Measurements from ENCODE around the gene DCDC2B. TPM values are rescaled to one million over a fixed set of nuclear protein-coding genes. Genes with fewer than 3 reads are reported as not detected.
A peak's percentile ranks its signal among the peaks of the same experiment; 100 is the strongest.

The DCDC2B gene
- total RNA-seq, 1 experiment from 2014 or later, result not detected

GRCh38 chr1:32178380-32179192 lies 30.3 kb upstream of the DCDC2B start:
- Histone ChIP-seq H3K79me1 (ENCODE audit: insufficient read depth, low read depth, low read length, poor library complexity, severe bottlenecking) (peaks cover 6% of the 10 kb centered on the region), H4K5ac (ENCODE audit: insufficient read length, low read depth, low read length) (no peak overlapping the region), H4K8ac (replicated peaks; ENCODE audit: insufficient read length, low read depth, low read length) (no peak overlapping the region), H3K23ac (ENCODE audit: insufficient read length, low read depth, low read length) (no peak overlapping the region), H2BK12ac (ENCODE audit: insufficient read length, low read depth, low read length) (no peak overlapping the region), H3K9me3 (ENCODE audit: control insufficient read depth, low read depth, low read length) (no peaks in the 10 kb centered on the region), H4K20me1 (ENCODE audit: control insufficient read depth, insufficient read depth, insufficient read length) (no peaks in the 10 kb centered on the region), H3K79me2 (ENCODE audit: insufficient read depth, low read length) (peaks cover 4% of the 10 kb centered on the region; the same call in 1 of the 2 replicates), H3K56ac (ENCODE audit: insufficient read length, low read depth, low read length) (no peak overlapping the region), H3K4me1 (ENCODE audit: insufficient read depth, low read length) (peaks cover 6% of the 10 kb centered on the region), H4K91ac (ENCODE audit: insufficient read length, low read depth, low read length) (no peak overlapping the region), H2BK120ac (ENCODE audit: low read depth, low read length, poor library complexity, severe bottlenecking) (no peak overlapping the region), H3K18ac (ENCODE audit: insufficient read length, low read depth, low read length) (no peak overlapping the region), H3K27ac (ENCODE audit: insufficient read length, low read depth, low read length) (no peak overlapping the region), H3K9ac (ENCODE audit: extremely low read depth, insufficient read length, low read length) (no peak overlapping the region), H2AK5ac (ENCODE audit: insufficient read length, low read length) (no peak overlapping the region), H2BK15ac (ENCODE audit: low read depth, low read length) (no peak overlapping the region), H2AFZ (ENCODE audit: low read length) (no peak overlapping the region), H3K14ac (ENCODE audit: insufficient read depth, low read length) (no peak overlapping the region), H2BK5ac (ENCODE audit: insufficient read length, low read length) (no peak overlapping the region), H3T11ph (ENCODE audit: low read length) (no peak overlapping the region), H3K27me3 (ENCODE audit: insufficient read depth, low read length) (no peaks in the 10 kb centered on the region), H3K23me2 (ENCODE audit: insufficient read length, low read depth, low read length, poor library complexity, severe bottlenecking) (peaks cover 7% of the 10 kb centered on the region), H3K4ac (ENCODE audit: low read depth, low read length) (no peak overlapping the region), H3K4me2 (ENCODE audit: insufficient read depth, insufficient read length, low read length) (peak overlapping the region; percentile 11), H2BK20ac (ENCODE audit: low read depth, low read length, poor library complexity, severe bottlenecking) (no peak overlapping the region)
- no peak for DNase-seq
- Mint-ChIP-seq H3K27me3 (ENCODE audit: low read depth) (no peaks in the 10 kb centered on the region), H3K4me1 (peaks cover 28 to 33% of the 10 kb centered on the region in 2 experiments), H3K36me3 (ENCODE audit: insufficient read depth in 1 of 3, low read depth in 3 of 3) (peaks cover 24 to 51% (median 38%) of the 10 kb centered on the region in 3 experiments; a peak in 6 of 7 replicates), H3K4me3 (peak overlapping the region; percentile 86 to 92), H3K9me3 (no peaks in the 10 kb centered on the region), H3K27ac (peak overlapping the region in 2 of 3 experiments; percentile 89 to 90; a peak in 4 of 7 replicates)
- no CpG with 5 or more reads among the region's 7 CpGs for WGBS (ENCODE audit: extremely low coverage, insufficient read length, low lambda C conversion rate)
- no peak for TF ChIP-seq CTCF (conservative IDR thresholded peaks at IDR 0.05)
